NCI-H2171 treated with DMSO at 0.1 percent for 48 hours (cell line): Measurements from ENCODE around the gene SMIM1.
"Not testable (repeated sequence)": the region's sequence is repeated elsewhere in the genome, so short reads cannot be mapped to it uniquely, and the experiment has no call there.

Experiments
- DNase-seq: peaks from one replicate; lab custom pipeline; 2025; lab: John Stamatoyannopoulos, UW

SMIM1 gene

DNA sequence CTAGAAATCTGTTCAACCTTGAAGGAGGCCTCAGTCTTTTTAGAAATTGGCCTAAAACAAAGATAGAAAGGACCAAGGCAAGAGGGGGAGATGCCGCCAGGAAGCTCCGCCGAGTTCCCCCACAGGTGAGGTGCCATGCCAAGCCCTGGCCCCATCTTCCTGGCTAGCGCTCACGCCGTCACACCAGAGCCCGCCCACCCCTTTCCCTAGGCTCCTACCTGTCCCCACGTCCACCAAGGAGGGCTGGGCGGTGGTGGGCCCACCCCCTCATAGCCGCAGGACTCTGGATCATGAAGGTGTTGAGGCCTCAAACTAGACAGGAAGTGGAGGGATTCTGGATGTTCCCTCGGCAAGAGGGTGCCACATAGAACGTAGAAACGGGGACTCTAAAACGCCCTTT is 35.8 kb upstream of the SMIM1 start:
- DNase-seq: no peak

DNA sequence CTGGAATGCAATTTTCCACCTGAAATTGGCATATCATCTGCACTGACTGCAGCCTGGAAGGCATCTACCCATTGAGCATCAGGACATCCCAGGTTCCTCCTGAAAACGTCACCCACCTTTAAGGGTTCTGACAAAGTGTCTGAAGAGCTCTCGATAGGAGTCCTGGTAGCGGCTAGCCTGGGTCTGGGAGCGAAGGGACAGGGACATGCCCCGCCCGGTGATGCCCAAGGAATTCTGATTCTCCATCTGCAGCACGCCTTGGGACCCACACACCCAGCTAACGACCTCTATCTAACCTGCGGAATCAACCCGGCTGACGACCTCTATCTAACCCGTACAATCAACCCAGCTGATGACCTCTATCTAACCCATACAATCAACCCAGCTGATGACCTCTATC is 33.6 kb upstream of the SMIM1 start:
- DNase-seq: no peak

DNA sequence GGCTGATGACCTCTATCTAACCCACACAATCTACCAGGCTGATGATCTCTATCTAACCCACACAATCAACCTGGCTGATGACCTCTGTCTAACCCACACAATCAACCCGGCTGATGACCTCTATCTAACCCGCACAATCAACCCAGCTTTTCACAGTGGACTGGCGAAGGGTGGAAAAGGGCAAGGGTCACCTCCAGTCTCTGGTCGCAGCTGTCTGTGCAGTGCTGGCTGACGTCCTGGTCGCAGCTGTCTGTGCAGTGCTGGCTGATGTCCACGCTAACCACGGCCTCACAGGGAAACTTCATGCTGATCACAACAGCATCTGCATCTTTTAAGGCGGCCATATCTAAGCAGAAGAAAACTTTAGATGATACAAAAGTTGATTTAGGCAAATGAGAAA is 32.5 kb upstream of the SMIM1 start:
- no peak for DNase-seq

DNA sequence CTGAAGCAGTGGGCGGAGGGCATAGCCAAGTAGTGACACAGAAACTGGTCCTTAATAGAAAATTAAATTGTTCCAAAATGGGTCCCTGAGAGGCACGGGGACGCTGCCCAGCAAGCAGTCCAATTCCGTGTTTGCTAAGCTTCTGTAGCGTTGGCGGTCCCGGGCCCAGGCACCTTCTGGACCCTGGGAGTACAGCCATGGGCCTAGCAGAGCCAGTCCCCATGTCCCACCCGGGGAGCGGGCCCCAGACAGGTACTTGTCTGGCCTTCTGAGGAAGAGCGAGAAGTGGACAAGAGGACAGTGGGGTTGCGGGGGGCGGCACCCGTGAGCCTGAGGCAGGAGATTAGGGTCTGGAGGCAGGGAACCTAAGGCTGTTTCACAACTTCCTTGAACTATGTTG is 31.8 kb upstream of the SMIM1 start:
- no peak for DNase-seq

DNA sequence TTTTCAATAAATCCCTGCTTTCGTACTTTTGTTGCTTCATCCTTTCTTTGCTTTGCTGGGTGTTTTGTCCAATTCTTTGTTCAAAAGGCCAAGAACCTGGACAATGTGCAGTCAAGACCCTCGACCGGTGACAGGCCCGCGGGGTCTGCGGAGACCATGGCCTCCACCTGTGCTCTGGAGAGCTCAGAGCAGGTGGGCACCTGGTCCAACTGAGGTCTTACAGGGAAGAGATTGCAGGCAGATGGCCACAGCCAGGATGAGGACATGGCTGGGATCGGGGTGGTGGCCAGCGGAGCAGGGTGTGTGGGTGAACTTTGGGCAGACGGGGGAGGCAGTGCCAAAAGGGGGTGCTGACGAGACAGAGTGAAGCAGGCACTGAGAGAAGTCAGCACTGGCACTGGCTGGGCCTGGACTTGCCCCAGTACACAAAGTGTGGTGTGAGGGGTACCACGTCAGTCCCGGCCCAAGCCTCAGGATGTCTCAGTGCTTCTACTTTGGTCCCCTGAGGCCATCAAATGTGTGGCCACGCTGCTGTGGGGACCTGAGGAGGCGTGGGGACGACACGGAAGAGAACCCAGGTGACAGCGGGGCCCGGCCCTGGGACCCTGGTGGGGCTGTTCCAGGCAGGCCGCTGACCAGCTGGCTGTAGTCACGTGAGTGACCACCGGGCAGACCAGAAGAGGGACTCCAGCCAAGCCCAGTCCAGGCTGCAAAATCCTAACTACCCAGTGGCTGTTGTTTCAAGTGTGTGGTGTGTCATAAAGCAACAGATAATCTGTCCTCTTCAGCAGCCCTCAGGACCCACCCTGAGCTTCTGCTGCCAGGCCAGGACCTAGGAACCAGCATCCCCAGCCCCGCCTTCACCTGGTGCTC is 30.7 kb upstream of the SMIM1 start:
- DNase-seq: no peak

DNA sequence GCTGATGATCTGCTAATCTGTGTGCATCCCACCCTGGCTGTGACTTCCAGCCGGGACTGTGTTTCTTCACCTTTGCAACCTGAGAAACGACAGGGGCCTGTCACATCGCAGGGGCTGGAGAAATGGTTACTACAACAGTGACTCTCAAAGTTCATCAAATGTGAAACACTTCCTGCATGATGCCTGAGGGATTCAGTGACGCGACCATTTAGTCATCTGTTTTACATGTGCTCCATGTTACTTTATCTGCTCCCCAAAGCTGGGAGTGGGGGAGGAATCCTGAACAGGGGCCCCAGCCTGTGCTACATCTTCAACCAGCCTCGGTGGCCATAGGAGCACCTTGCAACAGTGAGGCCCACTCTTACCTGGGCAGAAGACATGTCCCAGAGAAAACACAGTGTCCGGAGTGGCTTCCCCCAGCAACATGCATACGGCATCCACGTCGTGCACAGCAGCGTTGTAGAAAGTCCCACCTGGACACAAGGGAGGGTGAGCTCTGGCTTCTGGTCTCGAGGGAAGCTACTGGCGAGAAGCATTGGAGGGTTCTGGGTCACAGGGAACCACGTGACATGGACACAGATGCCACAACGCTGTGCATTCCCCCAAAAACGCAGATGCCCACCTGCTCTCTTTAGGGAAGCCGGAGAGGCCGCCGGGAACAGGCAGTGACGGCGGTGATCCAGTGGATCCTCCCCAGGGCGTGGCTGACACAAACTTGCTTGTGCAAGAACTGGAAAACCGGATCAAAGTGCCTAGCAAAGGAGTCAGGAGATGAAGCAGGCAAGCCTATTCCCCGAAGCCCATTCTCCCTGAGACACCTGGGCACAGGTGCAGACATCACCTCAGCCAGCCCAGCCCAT is 29.9 kb upstream of the SMIM1 start:
- no peak for DNase-seq

DNA sequence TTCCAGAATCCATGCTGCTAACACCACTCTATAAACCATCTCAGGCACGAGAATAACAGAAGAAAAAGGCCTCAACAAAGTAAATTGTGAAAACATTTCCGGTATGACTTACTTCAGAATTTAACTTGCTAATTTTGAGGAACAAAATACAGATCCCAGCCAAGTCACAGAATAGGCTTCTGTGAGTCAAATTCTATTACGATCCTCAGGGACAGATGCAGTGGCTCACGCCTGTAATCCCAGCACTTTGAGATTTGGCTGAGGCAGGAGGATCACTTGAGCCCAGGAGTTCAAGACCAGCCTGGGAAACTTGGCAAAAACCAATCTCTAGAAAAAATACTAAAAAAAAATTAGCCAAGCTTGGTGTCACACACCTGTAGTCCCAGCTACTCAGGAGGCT is 29.1 kb upstream of the SMIM1 start:
- DNase-seq: no peak

DNA sequence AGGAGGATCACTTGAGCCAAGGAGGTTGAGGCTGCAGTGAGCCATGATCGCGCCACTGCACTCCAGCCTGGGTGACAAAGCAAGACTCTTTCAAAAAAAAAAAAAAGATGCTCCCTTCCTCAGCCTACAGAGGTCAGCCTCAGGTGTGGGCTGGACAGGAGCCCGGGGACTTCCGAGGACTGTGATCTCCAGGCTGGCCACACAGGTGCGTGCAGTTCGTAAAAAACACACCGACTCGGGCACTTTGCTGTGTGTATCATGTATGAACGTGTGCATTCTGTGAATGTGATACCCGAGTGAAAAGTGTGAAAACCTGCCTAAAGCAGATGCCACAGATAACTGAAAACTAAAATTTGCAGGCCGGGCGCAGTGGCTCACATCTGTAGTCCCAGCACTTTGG is 28.7 kb upstream of the SMIM1 start:
- no peak for DNase-seq

DNA sequence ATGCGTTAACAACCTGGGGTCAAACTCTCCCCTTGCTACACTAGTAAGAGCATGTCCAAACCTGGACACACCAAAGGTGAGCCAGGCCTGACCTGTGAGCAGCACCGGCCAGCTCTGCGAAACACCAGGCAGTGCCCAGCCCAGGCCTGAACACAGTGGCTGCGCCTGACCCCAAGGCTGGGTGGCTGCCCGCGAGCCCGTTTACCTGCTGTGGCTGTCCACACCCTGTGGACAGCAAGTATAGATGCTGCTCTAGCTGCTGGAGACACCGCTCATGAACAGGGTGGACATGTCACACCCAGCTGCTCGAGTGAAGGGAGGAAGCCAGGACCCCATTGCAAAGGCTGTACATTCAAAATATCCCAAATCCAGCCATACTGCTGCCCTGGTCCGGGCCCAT is 27.9 kb upstream of the SMIM1 start:
- no peak for DNase-seq

DNA sequence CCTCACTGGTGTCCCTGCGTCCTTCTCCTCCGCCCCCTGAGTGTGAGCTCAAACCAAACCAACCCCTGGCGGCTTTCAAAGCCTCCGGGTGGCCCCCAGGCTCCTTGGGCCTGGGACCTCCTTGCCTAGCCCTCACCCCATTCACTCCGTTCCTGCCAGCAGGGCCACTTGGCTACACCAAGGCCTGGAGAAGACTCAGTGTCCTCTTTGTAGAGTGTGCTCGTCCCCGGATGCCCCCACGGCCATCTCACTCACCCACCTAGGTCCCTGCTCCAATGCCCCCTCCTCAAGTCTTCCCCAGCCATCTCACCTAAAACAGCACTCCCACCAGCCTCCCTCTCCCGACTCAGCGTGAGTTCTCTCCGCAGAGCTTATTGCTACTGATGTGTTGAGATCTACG is 27.5 kb upstream of the SMIM1 start:
- no peak for DNase-seq

DNA sequence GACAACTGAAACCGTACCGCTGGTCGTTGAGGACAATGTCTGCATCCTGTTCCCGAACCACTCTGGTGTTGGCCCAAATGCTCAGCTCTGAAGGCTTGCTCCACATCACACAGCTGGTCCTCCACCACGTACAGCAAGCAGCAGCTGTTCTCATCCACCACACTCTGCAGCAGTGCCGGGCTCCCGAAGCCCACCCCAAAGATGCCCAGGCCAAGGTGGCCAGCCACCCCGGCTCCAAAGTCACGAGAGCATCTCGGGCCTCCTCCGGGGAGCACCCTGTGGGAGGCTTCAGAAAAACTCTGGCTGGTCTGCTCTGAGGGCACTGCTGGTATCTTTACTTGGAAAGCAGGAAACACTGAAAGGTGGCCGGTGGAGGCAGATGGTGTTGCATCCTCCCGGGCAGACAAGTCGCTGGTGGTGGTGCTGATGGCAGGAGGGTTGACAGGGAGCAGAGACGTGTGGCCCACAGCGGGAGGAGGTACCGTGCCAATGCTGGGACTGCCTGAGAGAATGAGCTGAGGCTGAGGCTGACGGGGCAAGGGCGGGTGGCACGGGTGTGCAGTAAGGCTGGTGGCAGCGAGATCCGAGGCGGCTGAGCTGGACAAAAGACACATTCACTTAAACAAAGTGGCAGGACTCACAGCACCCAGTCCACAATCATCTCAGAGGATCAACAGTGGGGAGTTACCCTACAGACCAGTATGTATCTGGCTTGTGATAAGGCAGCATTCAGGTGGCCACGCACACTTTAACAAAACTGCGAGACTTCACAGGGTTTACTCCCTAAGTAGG is 26.8 kb upstream of the SMIM1 start:
- DNase-seq: no peak

DNA sequence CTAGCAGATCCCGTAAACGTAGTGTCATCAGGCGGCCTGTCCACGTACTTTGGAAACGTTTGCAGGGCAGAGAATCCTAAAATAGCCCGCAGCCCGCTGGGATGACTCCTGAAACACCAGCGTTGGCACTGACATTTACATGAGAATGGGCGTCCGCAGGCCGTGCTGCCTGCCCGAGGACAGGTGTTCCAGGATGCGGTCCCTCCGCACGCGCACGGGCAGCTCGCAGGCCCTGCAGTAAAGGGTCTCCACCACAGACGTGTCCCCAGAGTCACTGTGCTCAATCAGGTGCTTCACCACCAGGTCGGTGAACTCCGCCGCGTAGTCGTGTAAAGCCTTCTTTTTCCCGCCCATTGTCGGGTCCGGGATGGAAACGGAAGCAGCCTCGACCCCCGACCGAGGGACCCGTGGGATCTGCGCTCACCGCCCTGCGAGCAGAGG is 26.1 kb upstream of the SMIM1 start:
- DNase-seq: no peak

DNA sequence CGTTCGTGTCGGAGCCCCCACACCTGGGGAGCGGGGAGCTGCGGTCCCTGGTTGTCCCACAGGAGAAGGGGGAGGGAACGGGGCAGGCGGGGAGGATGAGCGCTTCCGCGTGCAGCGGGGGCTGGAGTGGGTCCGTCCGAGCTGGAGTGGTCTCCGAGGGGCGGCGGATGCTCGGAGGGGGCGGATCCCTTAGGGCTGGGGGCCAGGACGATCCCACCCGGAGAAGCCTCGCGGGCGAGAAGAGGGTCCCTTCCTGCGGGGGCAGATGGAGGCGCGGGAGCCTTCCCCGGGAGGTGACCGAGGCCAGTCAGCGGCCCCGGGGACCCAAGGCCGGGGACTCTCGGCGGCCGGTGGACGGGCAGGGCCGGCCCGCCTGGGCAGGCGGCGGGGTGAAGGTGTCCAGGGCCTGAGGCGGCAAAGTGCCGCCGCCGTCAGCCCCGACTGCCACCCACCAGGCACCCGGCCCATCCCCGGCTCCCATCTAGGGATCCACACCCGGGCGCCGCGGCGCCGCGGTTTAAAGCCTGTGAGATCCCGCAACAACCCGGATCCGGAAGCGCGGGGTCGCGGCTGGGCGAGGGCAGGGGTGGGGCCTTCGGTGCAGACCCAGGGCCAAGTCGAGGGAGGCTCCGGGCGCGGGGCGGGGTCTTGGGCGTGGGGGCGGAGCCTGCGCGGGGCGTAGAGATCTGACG is 25.6 kb upstream of the SMIM1 start:
- DNase-seq: peak; percentile 86

DNA sequence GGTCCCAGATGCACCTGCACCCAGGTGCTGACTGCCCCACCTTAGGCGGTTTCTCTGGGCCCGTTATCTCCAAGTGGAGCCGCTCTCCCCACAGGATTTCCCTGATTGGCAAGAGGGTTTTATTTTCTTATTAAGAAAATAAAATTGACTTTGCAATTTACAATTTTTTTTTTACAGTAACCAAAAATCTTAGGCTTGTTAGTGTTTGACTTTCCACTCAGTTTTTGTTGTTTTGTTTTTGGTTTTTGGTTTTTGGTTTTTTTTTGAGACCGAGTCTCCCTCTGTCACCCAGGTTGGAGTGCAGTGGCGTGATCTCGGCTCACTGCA is 25.1 kb upstream of the SMIM1 start:
- DNase-seq: no peak

DNA sequence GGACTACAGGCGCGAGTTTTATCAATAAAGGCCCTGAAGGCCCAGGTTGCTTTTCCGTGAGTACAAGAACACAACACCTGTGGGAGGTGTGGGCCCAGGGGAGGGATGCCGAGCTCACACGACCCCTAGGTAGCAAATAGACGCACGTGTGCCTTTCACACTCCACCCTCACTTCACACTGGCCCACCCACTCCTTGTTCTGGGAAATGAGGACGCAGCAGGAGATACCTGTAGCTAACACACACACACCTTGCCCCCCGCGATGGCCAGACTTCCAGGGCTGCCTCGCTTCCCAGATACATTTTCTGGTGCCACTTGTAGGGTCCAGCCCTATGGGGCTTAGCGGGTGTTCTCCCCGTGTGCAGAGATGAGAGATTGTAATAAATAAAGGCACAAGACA is 24.6 kb upstream of the SMIM1 start:
- no peak for DNase-seq

DNA sequence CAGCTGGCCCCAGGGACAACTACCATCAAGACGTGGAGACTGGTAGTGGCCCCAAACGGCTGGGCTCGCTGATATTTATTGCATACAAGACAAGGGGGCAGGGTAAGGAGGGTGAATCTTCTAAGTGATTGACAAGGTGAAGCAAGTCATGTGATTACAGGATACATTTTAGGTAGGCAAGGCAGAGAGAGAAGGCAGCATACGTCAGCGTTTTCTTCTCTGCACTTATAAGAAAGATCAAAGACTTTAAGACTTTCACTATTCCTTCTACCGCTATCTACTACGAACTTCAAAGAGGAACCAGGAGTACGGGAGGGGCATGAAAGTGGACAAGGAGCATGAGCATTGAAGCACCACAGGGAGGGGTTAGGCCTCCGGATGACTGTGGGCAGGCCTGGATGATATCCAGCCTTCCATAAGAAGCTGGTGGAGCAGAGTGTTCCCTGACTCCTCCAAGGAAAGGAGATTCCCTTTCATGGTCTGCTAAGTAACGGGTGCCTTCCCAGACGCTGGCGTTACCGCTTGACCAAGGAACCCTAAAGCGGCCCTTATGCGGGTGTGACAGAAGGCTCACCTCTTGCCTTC is 24.1 kb upstream of the SMIM1 start:
- not testable (repeated sequence) for DNase-seq

DNA sequence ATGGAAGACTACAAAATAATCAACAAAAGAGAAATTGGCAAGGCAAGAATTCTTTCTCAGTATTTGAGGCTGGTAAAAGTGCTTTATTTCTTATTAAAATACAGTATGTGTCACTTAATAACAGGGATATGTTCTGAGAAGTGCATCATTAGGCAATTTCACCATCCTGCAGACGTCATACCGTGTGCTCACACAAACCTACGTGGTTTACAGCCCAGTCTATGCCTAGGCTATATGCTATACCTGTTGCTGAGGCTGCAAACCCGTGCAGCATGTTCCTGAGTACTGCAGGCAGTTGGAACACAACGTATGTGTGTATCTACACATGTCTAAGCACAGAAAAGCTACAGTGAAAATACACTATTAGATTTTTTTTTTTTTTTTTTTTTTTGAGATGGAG is 23.0 kb upstream of the SMIM1 start:
- DNase-seq: no peak

DNA sequence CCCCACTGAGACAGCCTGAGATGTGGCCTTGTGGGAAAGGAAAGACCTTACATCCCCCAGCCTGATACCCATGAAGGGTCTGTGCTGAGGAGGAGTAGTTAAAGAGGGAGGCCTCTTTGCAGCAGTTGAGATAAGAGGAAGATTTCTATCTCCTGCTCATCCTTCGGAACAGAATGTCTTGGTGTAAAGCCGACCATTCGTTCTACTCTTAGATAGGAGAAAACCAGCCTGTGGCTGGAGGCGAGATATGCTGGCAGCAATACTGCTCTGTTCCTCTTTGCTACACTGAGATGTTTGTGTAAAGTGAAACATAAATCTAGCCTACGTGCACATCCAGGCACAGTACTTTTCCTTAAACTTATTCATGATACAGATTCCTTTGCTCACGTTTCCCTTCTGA is 21.8 kb upstream of the SMIM1 start:
- no peak for DNase-seq

DNA sequence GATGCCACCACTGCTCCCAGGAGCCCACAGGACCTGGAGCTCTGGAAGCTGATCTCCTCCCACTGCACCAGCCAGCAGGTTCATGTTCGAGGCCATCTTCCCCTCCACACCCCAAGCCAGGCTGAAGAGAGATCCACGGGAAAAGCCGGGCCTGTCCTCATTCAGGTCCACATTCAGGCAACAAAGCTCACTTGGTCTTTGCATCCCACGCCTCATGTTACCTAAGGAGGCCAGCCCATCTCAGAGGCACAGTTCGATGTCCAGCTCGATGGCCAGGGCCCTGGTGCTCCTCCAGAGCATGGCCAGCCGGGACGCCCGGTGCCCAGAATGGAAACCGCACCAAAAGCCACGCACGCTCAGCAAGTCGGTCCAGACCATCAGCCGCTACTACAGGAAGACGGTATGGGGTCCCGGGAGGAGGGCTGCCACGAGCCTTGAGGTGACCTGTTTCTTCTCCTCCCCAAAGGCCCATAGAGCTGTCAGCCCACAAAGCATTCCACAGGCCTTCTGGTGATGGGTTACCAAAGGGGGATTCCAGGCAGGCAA is 20.1 kb upstream of the SMIM1 start, which contains the start of gene CCDC27:
TSS of gene CCDC27 (plus strand) at position 51 of the 546 bp plus-strand sequence. CDS start at position 83, 32 bp downstream.
- no peak for DNase-seq

DNA sequence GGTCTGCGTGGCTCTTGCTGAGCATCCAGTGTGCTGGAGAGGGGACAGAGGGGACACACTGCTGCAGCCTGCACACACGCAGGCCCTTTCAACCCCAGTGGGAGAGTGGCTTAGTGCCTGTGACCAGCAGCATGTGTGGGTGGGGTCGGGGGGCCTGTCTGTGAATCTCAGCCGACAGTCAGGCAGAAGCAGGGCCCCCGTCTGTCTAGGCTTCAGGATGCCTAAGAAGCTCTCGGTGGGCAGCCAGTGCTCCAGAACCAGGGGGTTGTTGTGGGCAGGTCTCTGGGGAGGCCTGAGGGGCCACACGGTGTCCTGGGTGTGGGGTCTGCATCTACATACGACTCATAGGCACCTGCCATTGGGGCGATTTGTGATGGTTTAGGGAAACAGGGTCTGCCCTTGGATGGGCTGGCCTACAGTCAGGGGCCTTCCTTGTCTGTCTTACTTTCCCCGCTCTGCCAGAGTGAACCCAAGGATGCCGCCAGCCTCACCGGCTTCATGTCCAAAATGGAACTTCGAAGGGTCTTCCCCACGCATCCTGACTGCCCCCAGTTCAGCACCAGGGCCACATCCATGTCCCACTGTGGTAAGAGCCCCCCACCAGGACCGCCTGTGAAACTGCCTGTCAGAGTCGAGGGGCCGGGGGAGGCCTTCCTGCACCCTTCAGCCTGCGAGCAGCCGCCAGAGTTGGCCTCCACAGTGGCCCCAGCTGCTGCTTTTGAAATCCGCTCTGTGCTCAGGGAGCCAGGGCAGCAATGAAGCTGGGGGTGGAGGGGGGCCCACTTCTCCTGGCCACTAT is 18.7 kb upstream of the SMIM1 start:
- DNase-seq: no peak
